ENCODE results near the gene ZC3H7A.
"Not testable (repeated sequence)": the region's sequence is repeated elsewhere in the genome, so short reads cannot be mapped to it uniquely, and the experiment has no call there.

The ZC3H7A gene

DNA sequence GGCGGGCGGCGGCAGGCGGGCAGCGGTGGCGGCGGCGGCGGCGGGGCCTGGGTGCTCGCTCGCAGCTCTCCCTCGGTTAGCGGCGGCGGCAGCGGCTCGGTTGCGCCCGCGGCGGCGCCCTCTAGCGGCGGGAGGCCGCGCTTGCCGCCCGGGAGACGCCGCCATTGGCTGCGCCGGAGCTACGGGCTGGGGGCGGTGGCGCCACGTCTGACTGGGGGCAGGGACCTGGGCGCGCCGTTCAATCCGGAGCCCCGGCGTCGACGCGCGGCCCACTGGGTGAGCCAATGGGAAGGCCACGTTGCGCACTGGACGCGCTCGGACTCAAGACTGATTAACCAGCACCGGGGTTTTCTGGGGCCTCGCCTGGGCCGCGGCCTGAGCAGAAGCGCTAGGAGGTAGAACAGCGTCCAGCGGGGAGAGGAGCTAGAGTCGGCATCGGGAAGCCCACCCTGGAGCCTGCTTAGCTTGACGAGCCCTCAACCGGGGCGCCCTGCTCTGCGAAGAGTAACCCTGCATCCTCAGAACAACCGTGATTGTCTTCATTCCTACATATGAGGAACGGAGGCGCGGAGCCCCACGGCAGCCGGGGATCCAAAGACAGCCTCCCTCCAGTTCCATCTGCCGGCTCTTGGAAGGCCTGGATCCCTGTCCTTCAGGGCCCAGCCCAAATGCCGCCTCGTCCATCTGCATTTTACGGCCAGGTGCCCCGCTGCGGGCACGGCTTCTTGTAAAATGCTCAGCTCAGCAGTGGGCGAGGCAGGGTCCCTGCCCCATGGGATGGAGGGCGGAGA lies at the start of gene ZC3H7A:
Gene ZC3H7A (minus strand): TSS at position 93 of the 791 bp plus-strand sequence. CDS start 14,904 bp downstream, outside the sequence.
- peak; percentile 95 for DNase-seq

DNA sequence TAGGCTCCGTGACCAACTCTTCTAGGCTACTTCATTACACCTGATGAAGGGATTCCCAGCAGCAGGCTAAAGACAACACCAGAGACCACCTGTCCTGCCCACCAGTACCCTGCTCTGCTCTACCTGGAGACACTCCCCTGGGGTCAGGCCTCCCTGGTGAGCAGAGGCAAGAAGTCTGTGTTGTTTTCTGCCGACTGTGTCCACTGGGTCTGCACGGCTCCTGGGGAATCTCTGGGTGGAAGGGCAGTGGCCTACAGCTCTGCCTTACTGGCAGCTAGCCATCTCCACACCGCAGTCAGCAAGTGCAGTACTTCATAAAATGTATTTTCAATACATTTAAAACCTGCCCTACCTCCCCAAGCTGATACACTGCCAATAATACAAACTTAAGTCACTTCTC lies 47.4 kb upstream of the ZC3H7A start:
- no peak for DNase-seq

GRCh38 chr16:11843861-11844260 lies 46.8 kb upstream of the ZC3H7A start:
- DNase-seq, result no peak

DNA sequence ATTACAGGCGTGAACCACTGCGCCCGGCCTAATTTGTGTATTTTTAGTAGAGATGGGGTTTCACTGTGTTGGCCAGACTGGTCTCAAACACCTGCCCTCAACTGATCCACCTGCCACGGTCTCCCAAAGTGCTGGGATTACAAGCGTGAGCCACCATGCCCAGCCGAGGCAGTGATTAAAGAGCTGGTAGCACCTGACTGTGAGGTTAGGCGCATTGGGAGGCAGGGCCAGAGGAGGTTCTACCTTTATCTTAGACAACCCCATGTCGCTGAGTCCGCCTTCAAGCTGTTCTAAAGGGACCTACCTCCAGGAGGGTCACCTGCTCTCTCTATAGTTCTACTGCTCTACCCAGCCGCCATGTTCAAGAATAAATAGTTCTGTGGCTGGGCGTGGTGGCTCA lies 46.1 kb upstream of the ZC3H7A start:
- no peak for DNase-seq

GRCh38 chr16:11841026-11841425 lies 44.0 kb upstream of the ZC3H7A start:
- no peak for DNase-seq

- DNase-seq, result no peak
Observed at GRCh38 chr16:11836650-11837244, 39.7 kb upstream of the ZC3H7A start.

DNA sequence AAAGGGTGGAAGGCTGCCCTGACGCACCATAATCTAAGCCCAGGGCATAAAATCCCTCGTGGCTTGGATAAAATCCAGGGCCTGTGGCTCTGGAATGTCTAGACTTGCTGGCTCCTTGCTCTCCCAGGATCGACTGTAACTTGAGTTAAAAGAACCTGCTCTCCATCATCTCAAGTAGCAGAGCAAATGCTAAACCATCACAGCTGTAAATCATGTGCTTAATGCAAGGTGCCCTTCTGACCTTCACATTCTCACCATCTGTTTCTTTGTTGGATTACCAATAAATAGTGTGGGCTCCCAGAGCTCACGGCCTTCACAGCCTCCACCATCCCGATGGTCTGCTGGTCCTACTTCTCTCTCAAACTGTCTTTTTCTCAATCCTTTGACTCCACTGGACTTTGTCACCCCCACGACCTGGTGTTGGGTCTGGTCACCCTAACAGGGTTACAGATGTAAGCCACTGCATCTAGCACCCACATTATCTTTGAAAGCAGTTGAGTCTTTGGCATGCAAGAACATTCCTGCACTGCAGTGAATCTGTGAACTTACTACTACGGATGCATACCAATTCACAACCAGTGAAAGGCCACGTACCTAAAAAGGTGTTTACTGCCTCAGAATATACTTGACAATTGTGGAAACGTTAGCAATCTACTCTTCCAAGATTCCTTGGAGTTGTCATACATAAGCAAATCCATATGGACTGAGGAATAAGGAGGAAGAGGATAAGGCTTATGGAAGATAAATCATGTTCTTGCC lies 39.0 kb upstream of the ZC3H7A start:
- no peak for DNase-seq

DNA sequence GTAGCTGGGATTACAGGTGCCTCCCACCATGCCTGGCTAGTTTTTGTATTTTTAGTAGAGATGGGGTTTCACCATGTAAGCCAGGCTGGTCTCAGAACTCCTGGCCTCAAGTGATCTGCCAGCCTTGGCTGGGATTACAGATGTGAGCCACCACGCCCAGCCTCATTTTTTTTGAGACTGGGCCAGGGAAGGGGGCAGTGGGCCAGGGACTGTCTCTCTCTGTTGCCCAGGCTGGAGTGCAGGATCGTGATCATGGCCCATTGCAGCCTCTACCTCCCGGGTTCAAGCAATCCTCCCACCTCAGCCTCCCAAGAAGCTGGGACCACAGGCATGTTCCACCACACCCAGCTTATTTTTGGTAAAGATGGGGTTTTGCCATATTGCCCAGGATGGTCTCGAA lies 38.3 kb upstream of the ZC3H7A start:
- DNase-seq, result no peak

GRCh38 chr16:11833951-11834695 lies 37.1 kb upstream of the ZC3H7A start:
- no peak for DNase-seq

DNA sequence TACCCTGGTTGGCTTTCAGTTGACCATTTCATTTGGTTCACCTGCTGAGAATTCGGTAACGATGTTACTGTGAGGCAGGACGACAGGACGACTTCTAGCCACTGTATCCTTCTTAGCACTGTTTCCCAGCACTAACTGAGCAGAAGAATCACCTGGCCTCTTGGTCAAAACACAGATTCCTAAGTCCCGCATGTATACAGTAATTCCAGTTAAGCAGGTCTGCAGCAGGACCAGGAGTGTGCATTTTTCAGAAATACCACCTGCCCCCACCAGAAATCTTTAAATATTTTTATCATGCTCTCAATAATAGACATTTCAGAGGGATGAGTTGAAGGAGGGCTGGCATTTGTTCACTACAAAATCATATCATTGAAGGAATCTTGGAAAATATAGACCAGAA lies 31.6 kb upstream of the ZC3H7A start:
- no peak for DNase-seq

DNA sequence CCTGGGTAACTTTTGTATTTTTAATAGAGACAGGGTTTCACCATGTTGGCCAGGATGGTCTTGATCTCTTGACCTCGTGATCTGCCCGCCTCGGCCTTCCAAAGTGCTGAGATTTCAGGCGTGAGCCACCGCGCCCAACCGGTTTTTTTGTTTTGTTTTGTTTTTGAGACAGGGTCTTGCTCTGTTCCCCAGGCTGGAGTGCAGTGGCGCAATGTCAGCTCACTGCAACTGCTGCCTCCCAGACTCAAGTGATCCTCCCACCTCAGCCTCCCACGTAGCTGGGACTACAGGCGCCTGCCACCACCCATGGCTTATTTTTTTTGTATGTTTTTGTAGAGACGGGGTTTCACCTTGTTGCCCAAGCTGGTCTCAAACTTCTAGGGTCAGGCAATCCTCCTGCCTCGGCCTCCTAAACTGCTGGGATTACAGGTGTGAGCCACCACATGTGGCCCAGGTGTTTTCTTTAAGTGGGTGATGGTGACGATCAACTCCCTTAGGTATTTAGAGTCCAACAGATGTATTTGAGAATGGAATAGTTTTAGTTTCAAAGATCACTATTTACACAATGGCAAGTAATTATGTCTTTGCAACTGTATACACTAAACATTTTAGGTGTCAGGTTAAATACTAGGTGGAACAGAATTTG lies 28.6 kb upstream of the ZC3H7A start:
- not testable (repeated sequence) for DNase-seq

GRCh38 chr16:11824362-11824761 lies 27.3 kb upstream of the ZC3H7A start:
- no peak for DNase-seq

- not testable (repeated sequence) for DNase-seq
Observed at GRCh38 chr16:11823645-11824044, 26.6 kb upstream of the ZC3H7A start.

DNA sequence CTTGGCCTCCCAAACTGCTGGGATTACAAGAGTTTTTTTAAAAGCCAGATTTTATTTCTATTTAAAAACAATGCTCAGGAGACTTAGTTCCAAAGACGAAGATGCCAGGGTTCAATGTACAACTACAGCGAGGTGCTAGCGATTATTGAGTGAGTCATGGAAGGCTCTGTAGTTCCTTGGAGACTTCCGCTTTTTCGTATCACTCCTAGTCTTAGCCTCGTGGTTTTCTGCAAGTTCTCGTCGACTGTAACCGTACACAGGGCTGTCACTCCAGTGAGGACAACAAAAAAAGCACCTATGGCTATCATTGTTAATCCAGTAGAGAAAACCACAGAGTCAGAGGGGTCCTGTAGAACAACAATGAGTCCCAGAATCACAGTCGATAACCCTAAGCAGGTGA lies 22.7 kb upstream of the ZC3H7A start:
- no peak for DNase-seq

DNA sequence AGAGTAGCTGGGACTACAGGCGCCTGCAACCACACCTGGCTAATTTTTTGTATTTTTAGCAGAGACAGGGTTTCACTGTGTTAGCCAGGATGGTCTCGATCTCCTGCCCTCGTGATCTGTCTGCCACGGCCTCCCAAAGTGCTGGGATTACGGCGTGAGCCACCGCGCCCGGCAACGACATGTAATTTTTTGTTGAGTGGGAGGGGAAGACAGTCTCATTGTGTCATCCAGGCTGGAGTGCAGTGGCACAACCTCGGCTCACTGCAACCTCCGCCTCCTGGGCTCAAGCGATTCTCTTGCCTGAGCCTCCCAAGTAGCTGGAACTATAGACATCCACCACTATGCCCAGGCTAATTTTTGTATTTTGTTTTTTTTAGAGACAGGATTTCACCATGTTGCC lies 21.9 kb upstream of the ZC3H7A start:
- DNase-seq, result not testable (repeated sequence)

DNA sequence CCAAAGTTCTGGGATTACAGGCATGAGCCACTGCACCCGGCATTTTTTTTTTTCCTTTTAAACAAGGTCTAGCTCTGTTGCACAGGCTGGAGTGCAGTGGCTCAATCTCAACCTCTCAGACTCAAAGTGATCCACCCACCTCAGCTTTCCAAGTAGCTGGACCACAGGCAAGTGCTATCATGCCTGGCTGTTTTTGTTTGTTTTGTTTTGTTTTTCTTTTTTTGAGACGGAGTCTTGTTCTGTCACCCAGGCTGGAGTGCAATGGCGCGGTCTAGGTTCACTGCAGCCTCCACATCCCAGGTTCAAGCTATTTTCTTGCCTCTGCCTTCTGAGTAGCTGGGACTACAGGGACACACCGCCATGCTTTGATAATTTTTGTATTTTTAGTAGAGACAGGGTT lies 19.1 kb upstream of the ZC3H7A start:
- DNase-seq, result no peak

- DNase-seq, result not testable (repeated sequence)
Observed at GRCh38 chr16:11814800-11815199, 17.7 kb upstream of the ZC3H7A start.

DNA sequence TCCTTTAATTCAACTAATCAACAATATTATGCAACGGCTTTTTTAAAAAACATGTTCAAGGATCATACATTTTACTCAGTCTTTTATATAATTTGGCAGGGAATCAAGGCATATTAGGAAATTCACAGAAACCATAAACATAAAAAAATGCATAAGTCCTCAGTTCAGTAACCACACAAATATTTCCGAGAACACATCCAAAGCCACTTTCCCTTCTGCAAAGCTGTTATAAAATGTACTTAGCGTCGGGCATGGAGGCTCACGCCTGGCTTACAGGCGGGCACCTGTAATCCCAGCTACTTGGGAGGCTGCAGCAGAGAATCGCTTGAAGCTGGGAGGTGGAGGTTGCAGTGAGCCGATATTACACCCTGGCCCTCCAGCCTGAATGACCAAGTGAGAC lies 9.7 kb upstream of the ZC3H7A start:
- DNase-seq, result no peak

DNA sequence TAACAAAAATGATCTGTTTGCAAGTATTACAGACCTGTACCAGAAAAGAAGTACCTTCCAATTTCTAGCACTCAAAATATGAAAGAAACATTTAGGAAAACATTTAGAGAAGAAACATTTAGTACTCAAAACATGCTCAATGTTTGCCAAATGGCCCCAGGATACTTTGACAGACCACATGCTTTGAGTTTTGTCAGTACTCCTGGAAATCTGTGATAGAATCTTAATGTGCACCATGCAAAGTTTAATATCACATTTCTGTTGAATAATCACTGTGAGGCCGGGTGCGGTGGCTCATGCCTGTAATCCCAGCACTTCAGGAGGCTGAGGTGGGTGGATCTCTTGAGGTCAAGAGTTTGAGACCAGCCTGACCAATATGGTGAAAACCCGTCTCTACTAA lies 8.5 kb upstream of the ZC3H7A start:
- DNase-seq, result no peak

- DNase-seq, result no peak
Observed at GRCh38 chr16:11801481-11802021, 4.5 kb upstream of the ZC3H7A start.

DNA sequence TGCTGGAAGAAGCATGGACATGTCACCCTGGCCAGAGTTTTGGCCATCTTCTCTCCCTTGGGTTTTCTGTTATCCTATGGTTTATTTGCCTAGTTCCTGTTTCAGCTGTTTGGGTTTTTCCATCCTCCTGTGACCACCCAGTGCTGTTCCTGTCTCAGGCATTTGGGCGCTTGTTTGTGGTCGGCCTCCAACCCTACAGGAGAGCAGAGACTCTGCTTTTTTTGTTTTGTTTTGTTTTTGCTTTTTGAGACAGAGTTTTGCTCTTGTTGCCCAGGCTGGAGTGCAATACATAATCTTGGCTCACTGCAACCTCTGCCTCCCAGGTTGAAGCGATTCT lies 3.3 kb upstream of the ZC3H7A start:
- no peak for DNase-seq

Measured in activated CD4-positive, CD25-positive, alpha-beta regulatory T cell treated with anti-CD3 and anti-CD28 coated beads, Interleukin-2, amount 50 U/mL, for 72 hours (primary cell).